Ecto neural progenitor cell (in vitro differentiated cells): ENCODE measurements around the gene DBX2.
"Not testable (repeated sequence)": the region's sequence is repeated elsewhere in the genome, so short reads cannot be mapped to it uniquely, and the experiment has no call there.

Experiments
- DNase-seq: peaks from one replicate; pipeline ENCODE4 v3.0.0-alpha.2; 2018; ENCODE audit warnings: low spot score

DBX2 gene

DNA sequence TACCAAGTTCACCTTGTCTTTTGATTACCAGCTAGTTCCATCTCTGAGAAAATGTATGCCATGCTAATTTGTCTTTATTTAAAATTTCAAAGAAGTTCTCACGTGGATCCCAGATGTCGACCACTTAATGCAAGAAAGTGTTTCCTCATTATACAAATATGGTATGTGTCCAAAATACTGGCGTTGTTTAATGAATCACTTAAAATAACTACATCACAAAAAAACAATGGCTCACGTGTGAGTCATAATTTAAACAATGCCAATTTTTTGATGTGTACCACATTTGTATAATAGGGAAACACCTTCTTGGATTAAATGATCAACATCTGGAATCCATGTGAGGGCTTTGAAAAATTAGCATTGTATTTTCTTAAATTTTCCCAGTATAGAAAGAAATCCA lies 40.8 kb downstream of the DBX2 start:
- no peak for DNase-seq

DNA sequence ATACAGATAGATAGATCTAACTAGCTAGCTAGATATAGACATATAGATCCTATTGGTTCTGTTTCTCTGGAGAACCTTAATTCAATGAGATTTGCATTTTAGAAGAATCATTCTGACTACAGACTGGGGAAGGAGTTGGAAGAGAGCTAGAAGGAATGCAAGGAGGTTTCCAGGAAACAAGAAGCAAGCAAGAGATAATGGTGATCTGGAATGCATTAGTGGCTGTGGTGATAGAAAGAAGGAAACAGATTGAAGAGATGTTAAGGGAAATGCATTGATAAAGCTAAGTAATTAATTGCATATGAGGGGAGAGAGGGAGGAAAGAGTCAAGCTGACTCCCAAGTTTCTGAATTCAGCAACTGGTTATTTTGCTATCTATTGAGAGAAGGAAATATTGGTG lies 42.7 kb downstream of the DBX2 start:
- no peak for DNase-seq

DNA sequence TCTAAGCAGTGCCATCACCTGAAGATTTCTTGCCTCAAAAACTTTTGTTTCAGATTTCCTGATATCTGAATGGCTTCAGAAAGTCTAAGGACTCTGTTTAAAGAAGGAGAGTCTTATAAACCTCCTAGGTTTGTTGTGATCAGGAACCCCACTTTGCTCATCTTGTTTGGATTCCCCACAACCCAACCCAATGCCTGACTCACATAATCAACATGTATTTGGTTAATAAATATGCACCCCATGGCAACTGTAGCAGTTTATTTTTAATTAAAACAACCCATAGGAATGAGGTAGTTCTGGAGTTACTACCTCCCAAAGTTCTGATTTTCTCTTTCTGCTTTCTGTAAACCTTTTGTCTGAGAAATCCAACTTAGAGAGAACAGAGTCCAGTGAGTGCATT lies 51.5 kb downstream of the DBX2 start:
- no peak for DNase-seq

DNA sequence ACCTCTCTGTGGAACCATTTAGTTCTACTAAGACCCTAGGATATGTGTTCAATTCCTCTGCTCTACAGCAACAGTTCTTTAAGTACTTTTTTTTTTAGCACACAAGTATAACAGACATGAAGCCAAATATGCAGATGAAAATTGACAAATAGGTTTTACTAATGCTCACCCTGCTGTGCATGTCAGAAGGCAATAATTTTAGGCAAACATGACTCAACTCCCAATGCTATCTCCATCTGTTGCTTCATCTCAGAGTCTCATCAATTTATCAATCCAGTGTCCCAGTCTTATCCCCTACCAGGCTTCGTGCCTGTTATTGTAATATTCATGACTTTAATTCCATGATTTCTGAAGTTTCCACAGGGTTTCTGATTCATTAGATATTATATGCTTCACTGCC lies 57.7 kb downstream of the DBX2 start:
- DNase-seq, result no peak

GRCh38 chr12:44984863-44985262 lies 66.0 kb downstream of the DBX2 start:
- not testable (repeated sequence) for DNase-seq

GRCh38 chr12:44979918-44980317 lies 71.0 kb downstream of the DBX2 start:
- DNase-seq, result no peak

DNA sequence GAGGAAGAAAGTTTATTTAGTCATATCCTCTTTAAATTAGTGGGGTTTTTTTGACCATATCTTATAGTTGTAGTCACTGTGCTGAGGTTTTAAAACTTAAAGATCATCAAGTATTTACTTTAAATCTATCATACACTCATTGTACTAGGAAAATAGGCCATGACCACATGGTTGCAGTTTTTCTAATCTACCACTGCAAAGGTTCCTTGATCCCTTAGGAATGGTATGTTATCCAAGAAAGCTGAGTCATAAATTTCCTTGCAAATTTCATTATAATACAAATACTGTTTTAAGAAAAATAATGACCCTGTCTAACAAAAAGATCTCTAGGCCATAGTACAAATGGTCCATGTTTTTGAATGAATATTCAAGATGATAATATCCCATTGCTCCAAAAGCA lies 74.7 kb downstream of the DBX2 start:
- no peak for DNase-seq

DNA sequence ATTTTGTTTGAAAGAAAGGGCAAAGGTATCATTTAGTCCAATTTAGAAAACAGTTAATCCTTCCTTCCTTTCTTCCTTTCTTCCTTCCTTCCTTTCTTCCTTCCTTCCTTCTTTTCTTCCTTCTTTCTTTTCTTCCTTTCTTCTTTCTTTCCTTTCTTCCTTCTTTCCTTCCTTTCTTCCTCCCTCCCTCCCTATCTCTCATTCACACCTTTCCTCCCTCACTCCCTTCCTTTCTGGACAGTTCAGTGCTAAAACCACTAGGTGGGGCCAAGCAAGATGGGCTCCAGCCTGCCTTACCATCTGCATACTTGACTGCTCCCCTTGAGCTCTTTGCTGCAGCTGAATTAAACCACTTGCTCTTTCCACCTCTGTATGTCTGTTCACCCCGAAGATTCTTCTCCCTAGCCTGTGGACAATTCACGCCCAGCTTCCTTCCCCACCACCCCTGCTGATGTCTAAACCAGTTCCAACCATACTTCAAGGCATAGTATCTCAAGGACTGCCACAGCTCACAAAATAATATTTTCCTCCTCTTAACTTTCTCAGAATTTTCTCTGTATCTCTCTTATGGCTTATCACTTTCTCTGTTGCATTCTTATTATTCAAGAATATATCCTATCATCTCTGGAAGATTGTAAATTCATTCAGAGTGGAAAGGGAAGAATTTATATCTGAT lies 78.0 kb downstream of the DBX2 start:
- peak; percentile 58 for DNase-seq

DNA sequence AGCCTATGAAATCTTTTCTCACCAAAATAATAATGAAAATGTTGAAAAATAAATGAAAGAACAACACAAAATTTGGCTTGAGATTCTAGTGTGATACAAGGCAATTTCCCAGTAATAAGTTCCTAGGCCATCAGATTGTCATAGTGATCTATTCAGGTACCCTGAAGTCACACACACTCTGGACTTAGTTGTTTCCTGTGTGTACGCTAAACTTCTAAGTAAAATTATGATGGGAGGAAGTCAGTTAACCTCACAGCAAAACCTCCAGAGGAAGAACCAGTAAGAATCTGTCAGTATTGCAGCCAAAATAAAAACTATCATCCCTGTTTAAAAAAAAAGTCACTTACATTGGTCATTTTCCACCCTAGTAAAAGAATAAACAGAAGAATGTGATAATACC lies 81.9 kb downstream of the DBX2 start:
- DNase-seq, result no peak
